Fibroblast of lung (primary cell): Measurements from ENCODE around the gene CARS2. TPM values are rescaled to one million over a fixed set of nuclear protein-coding genes. Genes with fewer than 3 reads are reported as not detected.
"Not testable (repeated sequence)": the region's sequence is repeated elsewhere in the genome, so short reads cannot be mapped to it uniquely, and the experiment has no call there.

Experiments
- DNase-seq, 2 donors: peaks; one replicate each; pipeline versions ENCODE4 v3.0.0 to v3.0.0-alpha.2; 2010; ENCODE audit warnings: low read depth in 2 of 2
- H2AFZ ChIP-seq: 2 replicates; pipeline ENCODE4 v1.5.1; 2012; ENCODE audit warnings: low read length, control low read depth, inconsistent platforms
- H3K27ac ChIP-seq: 2 replicates; pipeline ENCODE4 v1.5.1; 2011; ENCODE audit warnings: low read length, control low read depth; ENCODE audit not compliant: insufficient read depth
- H3K27me3 ChIP-seq: 2 replicates; pipeline ENCODE4 v1.5.1; 2011; ENCODE audit warnings: mild to moderate bottlenecking, low read length; ENCODE audit not compliant: control insufficient read depth, insufficient read depth
- H3K36me3 ChIP-seq: 2 replicates; pipeline ENCODE4 v1.5.1; 2011; ENCODE audit warnings: low read length; ENCODE audit not compliant: control insufficient read depth, insufficient read depth
- H3K4me1 ChIP-seq: 2 replicates; pipeline ENCODE4 v1.5.1; 2011; ENCODE audit warnings: low read length; ENCODE audit not compliant: control insufficient read depth, insufficient read depth; ENCODE audit errors: extremely low read depth
- H3K4me2 ChIP-seq: 2 replicates; pipeline ENCODE4 v1.5.1; 2011; ENCODE audit warnings: low read length, control low read depth; ENCODE audit not compliant: insufficient read depth; ENCODE audit errors: extremely low read depth
- H3K4me3 ChIP-seq, 4 experiments: fragments of 200-600 bp in 1 of 4; sonication (generic) in 1 of 4; replicated peaks in 1 of 4; 2 replicates each; pipeline ENCODE4 v1.5.1; 2011 to 2016; ENCODE audit warnings: low read length in 4 of 4, low read depth in 3 of 4, mild to moderate bottlenecking in 3 of 4, control low read depth in 2 of 4, inconsistent platforms in 1 of 4, mixed read lengths in 1 of 4; ENCODE audit not compliant: insufficient read depth in 1 of 4; ENCODE audit errors: control extremely low read depth in 1 of 4
- H3K79me2 ChIP-seq: 2 replicates; pipeline ENCODE4 v1.5.1; 2012; ENCODE audit warnings: mild to moderate bottlenecking, low read length, inconsistent platforms; ENCODE audit not compliant: control insufficient read depth, insufficient read depth
- H3K9ac ChIP-seq: 2 replicates; pipeline ENCODE4 v1.5.1; 2011; ENCODE audit warnings: mild to moderate bottlenecking, low read length, control low read depth; ENCODE audit not compliant: insufficient read depth
- H3K9me3 ChIP-seq: 2 replicates; pipeline ENCODE4 v1.5.1; 2012; ENCODE audit warnings: low read depth, low read length; ENCODE audit not compliant: control insufficient read depth, insufficient read depth
- H4K20me1 ChIP-seq: 2 replicates; pipeline ENCODE4 v1.5.1; 2011; ENCODE audit warnings: low read length; ENCODE audit not compliant: control insufficient read depth, insufficient read depth; ENCODE audit errors: extremely low read depth
- CTCF ChIP-seq, 2 donors: IDR thresholded peaks in 1 of 2; conservative IDR thresholded peaks in 1 of 2; 1 replicate in 1 of 2; 2 replicates in 1 of 2; pipeline ENCODE4 v1.5.1; 2011 to 2012; ENCODE audit warnings: low read length in 2 of 2, control low read depth in 1 of 2, inconsistent platforms in 1 of 2, low read depth in 1 of 2, mild to moderate bottlenecking in 1 of 2
- EZH2 ChIP-seq: IDR thresholded peaks from 2 replicates; pipeline ENCODE4 v1.5.1; 2012; ENCODE audit warnings: low read length, control low read depth, mild to moderate bottlenecking; ENCODE audit errors: missing control alignments
- polyA plus RNA-seq, 2 donors: library from polyadenylated mRNA; depleted of rRNA in 1 of 2; stranded (reverse) in 1 of 2; unstranded in 1 of 2; fragments of >200 nt; gene quantifications; 2 replicates each; pipeline ENCODE4 v1.2.1, GENCODE V29; 2011 to 2012; ENCODE audit warnings: missing spikeins in 1 of 2
- total RNA-seq: library from RNA; depleted of rRNA; stranded (reverse); fragments of >200 nt; gene quantifications from 2 replicates; pipeline ENCODE4 v1.2.1, GENCODE V29; 2014

CARS2 gene
- total and polyA plus RNA-seq, 2 donors (not counting 1 experiment from before 2014, with no cell fraction given), result 64.7 to 127 TPM

DNA sequence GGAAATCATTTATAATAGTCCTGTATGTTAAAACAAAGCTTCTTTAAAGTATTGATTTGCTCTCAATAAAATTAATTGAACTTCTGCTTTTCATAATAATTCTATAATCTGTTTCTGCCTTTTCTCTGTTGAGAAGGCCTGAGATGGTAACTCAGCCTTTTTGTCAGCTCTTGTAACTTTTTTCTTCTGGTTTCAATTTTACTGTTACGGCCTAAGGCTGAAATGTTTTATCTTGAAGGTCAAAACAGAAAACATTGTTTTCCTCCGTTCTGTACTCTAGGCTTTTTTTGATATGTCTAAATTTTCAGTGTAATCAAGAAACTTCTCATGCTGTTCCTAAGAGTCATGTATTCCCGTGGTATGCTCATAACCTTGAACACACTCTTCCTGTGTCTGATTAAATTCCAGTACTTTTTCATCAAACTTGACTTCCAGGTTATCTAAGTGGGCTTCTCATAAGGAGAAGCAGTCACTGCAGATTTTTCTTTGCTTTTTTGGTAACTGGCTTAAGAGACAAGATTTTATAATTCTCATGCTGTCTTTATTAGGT is 98.2 kb downstream of the CARS2 start:
- Histone ChIP-seq H3K4me2 (no peak overlapping the region), H3K27ac (no peak overlapping the region), H3K79me2 (no peaks in the 10 kb centered on the region), H3K27me3 (no peaks in the 10 kb centered on the region), H3K4me1 (no peaks in the 10 kb centered on the region), H3K9ac (no peak overlapping the region), H3K4me3 (no peak overlapping the region), H4K20me1 (no peaks in the 10 kb centered on the region), H3K36me3 (no peaks in the 10 kb centered on the region), H2AFZ (no peak overlapping the region), H3K9me3 (no peaks in the 10 kb centered on the region)
- TF ChIP-seq EZH2 (no peak), CTCF (conservative IDR thresholded peaks at IDR 0.05 in 1 of 2, IDR thresholded peaks at IDR 0.05 in 1 of 2; ENCODE audit: low read depth in 1 of 2, low read length in 2 of 2) (no peak)
- DNase-seq, result no peak

DNA sequence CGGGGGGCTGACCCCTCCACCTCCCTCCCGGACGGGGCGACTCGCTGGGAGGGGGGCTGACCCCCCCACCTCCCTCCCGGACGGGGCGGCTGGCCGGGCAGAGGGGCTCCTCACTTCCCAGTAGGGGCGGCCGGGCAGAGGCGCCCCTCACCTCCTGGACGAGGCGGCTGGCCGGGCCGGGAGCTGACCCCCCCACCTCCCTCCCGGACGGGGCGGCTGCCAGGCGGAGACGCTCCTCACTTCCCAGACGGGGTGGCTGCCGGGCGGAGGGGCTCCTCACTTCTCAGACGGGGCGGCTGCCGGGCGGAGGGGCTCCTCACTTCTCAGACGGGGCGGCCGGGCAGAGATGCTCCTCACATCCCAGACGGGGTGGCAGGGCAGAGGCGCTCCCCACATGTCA is 99.6 kb downstream of the CARS2 start:
- not testable (repeated sequence) for H3K9me3 ChIP-seq, H2AFZ ChIP-seq, H3K9ac ChIP-seq, DNase-seq, H3K4me2 ChIP-seq, H3K36me3 ChIP-seq, H4K20me1 ChIP-seq, H3K27me3 ChIP-seq, H3K4me1 ChIP-seq, H3K27ac ChIP-seq, H3K4me3 ChIP-seq, H3K79me2 ChIP-seq

GRCh38 chr13:110605132-110605531 is 100.8 kb downstream of the CARS2 start:
- TF ChIP-seq CTCF (conservative IDR thresholded peaks at IDR 0.05 in 1 of 2, IDR thresholded peaks at IDR 0.05 in 1 of 2; ENCODE audit: low read depth in 1 of 2, low read length in 2 of 2) (no peak), EZH2 (no peak)
- H3K4me3 ChIP-seq, result no peak overlapping the region

More at GRCh38 chr13:110605132-110605531, 100.8 kb downstream of the CARS2 start:
- Histone ChIP-seq H3K4me2 (no peak overlapping the region), H4K20me1 (no peaks in the 10 kb centered on the region), H3K9ac (no peak overlapping the region), H3K27me3 (no peaks in the 10 kb centered on the region), H3K36me3 (no peaks in the 10 kb centered on the region), H3K4me1 (no peaks in the 10 kb centered on the region), H3K27ac (no peak overlapping the region), H3K9me3 (no peaks in the 10 kb centered on the region), H2AFZ (no peak overlapping the region), H3K79me2 (no peaks in the 10 kb centered on the region)
- DNase-seq, result no peak
